HepG2 (cell line): ENCODE measurements around the gene CSMD2. TPM values are rescaled to one million over a fixed set of nuclear protein-coding genes. Genes with fewer than 3 reads are reported as not detected.

ENCODE experiments used
- ATAC-seq: fragments of 200-7000 bp; cut with Tn5 transposase; 3 replicates; pipeline ENCODE4 v1.9.1; 2020; ENCODE audit warnings: mild to moderate bottlenecking, moderate library complexity
- BruUV-seq: library from RNA; stranded (reverse); fragments of 400-500 nt; replicated peaks from 2 replicates; lab custom pipeline; 2021; lab: Mats Ljungman, UMichigan
- CTCF ChIA-PET: fragments of 300-600 bp; formaldehyde crosslinking; extraction: SDS; loops from one replicate; lab custom pipeline; 2021; ENCODE audit warnings: low total read pairs, inconsistent platforms, low intra/inter-chr PET ratio; lab: Yijun Ruan, JAX
- POLR2A ChIA-PET: fragments of 350-600 bp; sonication (Branson Sonifier 250); formaldehyde crosslinking; loops from one replicate; lab custom pipeline; 2020; ENCODE audit warnings: antibody characterized with exemption, inconsistent platforms; lab: Yijun Ruan, JAX
- DNase-seq: peaks from one replicate; pipeline ENCODE4 v3.0.0-alpha.2; 2015; ENCODE audit warnings: low spot score
- FAIRE-seq: peaks from 3 replicates; lab custom pipeline; 2011; peaks lifted over from hg19 to GRCh38; lab: Jason Lieb, UNC
- H2AFZ ChIP-seq: one replicate; pipeline ENCODE4 v1.6.1; 2011; ENCODE audit warnings: low read length, inconsistent platforms
- H3K27ac ChIP-seq: fragments of 300-600 bp; 3 replicates; pipeline ENCODE4 v1.8.0; 2011; ENCODE audit warnings: mixed run types, mild to moderate bottlenecking, mixed read lengths, low read length, inconsistent platforms; ENCODE audit not compliant: insufficient read depth; ENCODE audit errors: extremely low read length
- H3K27me3 ChIP-seq, 2 experiments: fragments of 200-600 bp in 1 of 2; 2 replicates in 1 of 2; 3 replicates in 1 of 2; pipeline versions ENCODE4 v1.6.0 to v1.8.0; 2011; ENCODE audit warnings: low read length in 2 of 2, mild to moderate bottlenecking in 2 of 2, moderate library complexity in 2 of 2, inconsistent platforms in 1 of 2; ENCODE audit not compliant: insufficient read depth in 2 of 2, control insufficient read depth in 1 of 2
- H3K36me3 ChIP-seq, 2 experiments: fragments of 200-600 bp in 1 of 2; replicated peaks in 1 of 2; 2 replicates in 1 of 2; 3 replicates in 1 of 2; pipeline versions ENCODE4 v1.5.1 to v1.8.0; 2011; ENCODE audit warnings: low read length in 2 of 2, inconsistent platforms in 1 of 2; ENCODE audit not compliant: insufficient read depth in 2 of 2, control insufficient read depth in 1 of 2
- H3K4me1 ChIP-seq: 2 replicates; pipeline ENCODE4 v1.5.1; 2012; ENCODE audit warnings: low read length, inconsistent platforms; ENCODE audit not compliant: insufficient read depth
- H3K4me2 ChIP-seq: 2 replicates; pipeline ENCODE4 v1.6.0; 2011; ENCODE audit warnings: low read depth, low read length, inconsistent platforms
- H3K4me3 ChIP-seq, 3 experiments: fragments of 200-600 bp in 1 of 3; sonication (generic), shearing (Covaris generic) in 1 of 3; replicated peaks in 1 of 3; 2 replicates each; pipeline ENCODE4 v1.5.1; 2011 to 2016; ENCODE audit warnings: low read length in 3 of 3, inconsistent platforms in 2 of 3, low read depth in 2 of 3, mild to moderate bottlenecking in 2 of 3, control low read depth in 1 of 3, mixed read lengths in 1 of 3; ENCODE audit not compliant: insufficient read depth in 1 of 3
- H3K79me2 ChIP-seq: one replicate; pipeline ENCODE4 v1.6.1; 2011; ENCODE audit warnings: low read length, inconsistent platforms; ENCODE audit not compliant: insufficient read depth
- H3K9ac ChIP-seq: 2 replicates; pipeline ENCODE4 v1.6.0; 2011; ENCODE audit warnings: mild to moderate bottlenecking, low read depth, low read length, inconsistent platforms; ENCODE audit not compliant: insufficient read depth
- H3K9me3 ChIP-seq: 2 replicates; pipeline ENCODE4 v1.5.1; 2012; ENCODE audit warnings: mild to moderate bottlenecking, low read length
- H4K20me1 ChIP-seq: 2 replicates; pipeline ENCODE4 v1.6.0; 2011; ENCODE audit warnings: inconsistent platforms, mild to moderate bottlenecking, low read length, moderate library complexity; ENCODE audit not compliant: insufficient read depth
- FOXK1 ChIP-seq: sonication (generic); formaldehyde crosslinking; IDR thresholded peaks from 2 replicates; pipeline ENCODE4 v1.4.0; 2020; ENCODE audit warnings: low read depth, missing genetic modification reagents, borderline replicate concordance
- GPN1 ChIP-seq: sonication (generic); formaldehyde crosslinking; IDR thresholded peaks from 2 replicates; pipeline ENCODE4 v1.5.1; 2020; ENCODE audit warnings: missing genetic modification reagents, borderline replicate concordance
- HNF1A ChIP-seq, 2 experiments: sonication (generic) in 1 of 2; formaldehyde crosslinking in 1 of 2; IDR thresholded peaks; 2 replicates each; pipeline versions ENCODE4 v1.4.0 to v1.6.1; 2016 to 2020; ENCODE audit warnings: borderline replicate concordance in 1 of 2, low read depth in 1 of 2, mild to moderate bottlenecking in 1 of 2, missing genetic modification reagents in 1 of 2
- HOXA9 ChIP-seq: sonication (generic); formaldehyde crosslinking; IDR thresholded peaks from 2 replicates; pipeline ENCODE4 v1.8.1; 2022; ENCODE audit warnings: missing genetic modification reagents, mild to moderate bottlenecking, moderate library complexity, borderline replicate concordance
- MBD4 ChIP-seq: IDR thresholded peaks from 2 replicates; pipeline ENCODE4 v1.6.1; 2012; ENCODE audit warnings: low read length, inconsistent platforms, borderline replicate concordance
- MTF1 ChIP-seq: sonication (generic); formaldehyde crosslinking; IDR thresholded peaks from 2 replicates; pipeline ENCODE4 v1.5.0; 2020; ENCODE audit warnings: missing genetic modification reagents
- PRDM15 ChIP-seq: sonication (generic); formaldehyde crosslinking; IDR thresholded peaks from 2 replicates; pipeline ENCODE4 v1.4.0; 2020; ENCODE audit warnings: missing genetic modification reagents
- RCOR2 ChIP-seq: IDR thresholded peaks from 2 replicates; pipeline ENCODE4 v1.6.1; 2016; ENCODE audit warnings: missing biosample characterization, missing genetic modification reagents
- REL ChIP-seq: sonication (generic); formaldehyde crosslinking; conservative IDR thresholded peaks from 2 replicates; pipeline ENCODE4 v1.8.0; 2022; ENCODE audit warnings: mild to moderate bottlenecking, missing genetic modification reagents, moderate library complexity
- ZNF20 ChIP-seq: sonication (generic); formaldehyde crosslinking; IDR thresholded peaks from 2 replicates; pipeline ENCODE4 v1.4.0; 2020; ENCODE audit warnings: mild to moderate bottlenecking, moderate library complexity, missing genetic modification reagents
- ZNF512B ChIP-seq: sonication (generic); formaldehyde crosslinking; IDR thresholded peaks from 2 replicates; pipeline ENCODE4 v1.5.1; 2020; ENCODE audit warnings: missing genetic modification reagents, mild to moderate bottlenecking, borderline replicate concordance
- ZNF713 ChIP-seq: sonication (generic); formaldehyde crosslinking; IDR thresholded peaks from 2 replicates; pipeline ENCODE4 v1.4.0; 2020; ENCODE audit warnings: mild to moderate bottlenecking, missing genetic modification reagents
- WGBS: methylation state at CpG from one replicate; pipeline ENCODE4 v1.1.6; 2017; ENCODE audit warnings: low lambda C conversion rate; 5-methylcytosine and 5-hydroxymethylcytosine counted together
- in situ Hi-C: cut with HindIII; loops from 2 replicates; pipeline ENCODE4 v1.10.0; 2017; ENCODE audit warnings: low pct_unique_long_range_greater_than_20kb; ENCODE audit not compliant: extremely low pct_ligation_motif_present
- intact Hi-C: fragments of 100-400 bp; cut with micrococcal nuclease; formaldehyde crosslinking; loops from one replicate; pipeline ENCODE4 v1.10.0; 2022; ENCODE audit not compliant: unreplicated experiment
- polyA plus RNA-seq, 8 experiments: library from polyadenylated mRNA; depleted of rRNA in 3 of 8; stranded (reverse) in 7 of 8; unstranded in 1 of 8; fragments of >200 nt; fragmentation: Illumina TruSeq in 4 of 8; extraction: Trizol in 4 of 8; gene quantifications; 2 replicates each; pipeline versions ENCODE4 v1.2.1 to v1.2.3, GENCODE V29; 2011 to 2016; ENCODE audit warnings: low read depth in 4 of 8, missing spikeins in 1 of 8, mixed read lengths in 1 of 8; ENCODE audit not compliant: insufficient read depth in 1 of 8
- total RNA-seq, 5 experiments: library from RNA; depleted of rRNA; stranded (reverse); fragments of >200 nt; fragmentation: Illumina TruSeq; extraction: Trizol; gene quantifications; 2 replicates each; pipeline ENCODE4 v1.2.3, GENCODE V29; 2016; ENCODE audit warnings: low read depth in 1 of 5

CSMD2 gene
- total and polyA plus RNA-seq, 2 of the 13 experiments (the other 11 are each of a cell fraction or from before 2014, with no cell fraction given), result not detected

GRCh38 chr1:33696311-33696710 lies 468.7 kb downstream of the CSMD2 start:
- Histone ChIP-seq H3K27ac (no peak overlapping the region), H3K4me2 (no peak overlapping the region), H3K9ac (no peak overlapping the region), H3K4me3 (no peak overlapping the region), H3K36me3 (no peaks in the 10 kb centered on the region), H3K9me3 (no peaks in the 10 kb centered on the region), H2AFZ (no peak overlapping the region), H3K79me2 (no peaks in the 10 kb centered on the region), H3K4me1 (no peaks in the 10 kb centered on the region), H4K20me1 (no peaks in the 10 kb centered on the region), H3K27me3 (no peaks in the 10 kb centered on the region; a peak in 2 of 5 replicates)
- ChIA-PET POLR2A (no interaction called here), CTCF (no interaction called here)
- intact Hi-C loops, result no loop called here
- 0% methylated on average over 1 of the region's 1 CpG for WGBS
- DNase-seq (no peak), ATAC-seq (no peak), FAIRE-seq (no peak)
- in situ Hi-C loops, result no loop called here
- BruUV-seq, result no TSS peak
- TF ChIP-seq MTF1 (no peak), REL (no peak), PRDM15 (CRISPR knock-in tag) (no peak), RCOR2 (CRISPR knock-in tag) (no peak), HNF1A (IDR thresholded peaks at IDR 0.05; ENCODE audit: low read depth) (no peak), HNF1A (CRISPR knock-in tag; IDR thresholded peaks at IDR 0.05; ENCODE audit: borderline replicate concordance) (no peak), FOXK1 (CRISPR knock-in tag) (no peak), MBD4 (no peak), GPN1 (no peak), HOXA9 (CRISPR knock-in tag) (no peak), ZNF512B (no peak), ZNF713 (CRISPR knock-in tag) (no peak), ZNF20 (CRISPR knock-in tag) (no peak)
